ENCODE measurements around the gene LSM14B.
"Not testable (repeated sequence)": the region's sequence is repeated elsewhere in the genome, so short reads cannot be mapped to it uniquely, and the experiment has no call there.

LSM14B gene

DNA sequence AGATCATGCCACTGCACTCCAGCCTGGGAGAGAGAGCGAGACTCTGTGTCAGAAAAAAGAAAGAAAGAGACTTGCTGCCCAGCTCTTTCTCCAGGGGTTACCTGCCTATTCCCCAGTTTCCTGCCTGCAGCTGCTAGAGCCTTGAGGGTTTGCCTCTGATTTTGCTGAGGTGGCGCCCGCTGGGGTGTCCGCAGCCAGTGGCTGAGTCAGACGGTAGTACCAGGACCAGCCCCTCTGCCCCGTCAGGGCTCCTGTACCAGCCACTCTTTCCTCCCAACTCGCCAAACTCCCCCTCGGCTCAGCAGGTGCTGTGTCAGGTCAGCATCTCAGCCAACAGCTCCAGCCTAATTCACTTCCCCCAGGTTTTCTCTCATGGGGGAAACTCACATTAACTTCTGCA is 7.4 kb upstream of the LSM14B start:
- no peak for DNase-seq (ENCODE audit: insufficient read length, low spot score)
- FAIRE-seq = no peak

GRCh38 chr20:62115800-62116407 is 6.4 kb upstream of the LSM14B start:
- not testable (repeated sequence) for DNase-seq (ENCODE audit: insufficient read length, low spot score); FAIRE-seq

More for the DNA sequence above, 7.4 kb upstream of the LSM14B start:
- no peak for TF ChIP-seq CTCF (IDR thresholded peaks at IDR 0.05; ENCODE audit: insufficient read depth, missing control alignments)

DNA sequence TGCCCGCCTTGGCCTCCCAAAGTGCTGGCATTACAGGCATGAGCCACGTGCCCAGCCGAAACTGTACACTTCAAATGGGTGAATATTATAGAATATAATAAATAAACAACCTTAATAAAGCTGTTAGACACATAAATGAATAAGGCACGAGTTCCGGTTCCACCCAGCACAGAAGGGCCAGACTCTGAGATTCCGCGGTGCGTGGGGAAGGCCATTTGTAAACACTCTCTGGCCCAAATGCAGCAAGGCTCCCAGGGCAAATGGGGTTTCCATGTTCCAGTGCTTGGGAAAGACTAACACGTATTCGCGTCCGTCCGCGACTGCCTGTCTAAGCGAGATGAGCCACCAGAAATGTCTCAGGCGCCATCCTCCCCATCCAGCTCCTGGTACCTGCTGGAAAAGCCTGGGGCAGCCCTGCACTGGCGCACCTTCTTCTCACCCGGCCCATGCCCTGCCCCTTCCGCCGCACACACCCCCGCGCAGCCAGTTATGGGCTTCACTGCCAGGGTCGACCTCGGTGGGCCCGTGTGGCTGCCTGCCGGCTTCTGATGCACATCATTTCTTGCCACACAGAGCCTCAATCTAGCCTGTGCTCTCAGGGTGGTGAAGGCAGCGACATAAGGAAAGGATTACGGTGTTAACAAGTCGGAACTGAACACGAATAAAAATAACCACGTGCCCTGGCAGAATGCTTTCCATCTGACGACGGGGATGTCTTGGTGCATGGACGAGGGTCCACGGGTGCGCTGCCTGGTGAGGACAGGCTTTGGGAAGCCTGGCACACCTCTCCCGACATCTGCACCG is 5.5 kb upstream of the LSM14B start:
- DNase-seq (ENCODE audit: insufficient read length, low spot score) (no peak), FAIRE-seq (no peak)
- TF ChIP-seq CTCF (IDR thresholded peaks at IDR 0.05; ENCODE audit: insufficient read depth, missing control alignments) = no peak

DNA sequence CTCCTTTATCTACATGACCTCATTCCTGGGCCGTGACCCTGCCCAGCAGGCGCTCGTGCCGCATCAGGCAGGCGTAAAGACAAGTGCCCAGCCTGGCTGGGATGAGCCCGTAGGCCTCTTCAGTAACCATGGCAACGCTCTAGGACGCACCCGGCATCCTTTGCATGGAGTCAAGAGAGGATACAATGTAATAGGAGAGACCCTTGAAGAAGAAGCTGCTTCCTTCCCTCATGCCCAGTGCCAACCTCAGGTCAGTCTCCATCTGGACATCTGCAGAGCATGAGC is 5.0 kb upstream of the LSM14B start:
- DNase-seq (ENCODE audit: insufficient read length, low spot score) (no peak), FAIRE-seq (no peak)
- no peak for TF ChIP-seq CTCF (IDR thresholded peaks at IDR 0.05; ENCODE audit: insufficient read depth, missing control alignments)

DNA sequence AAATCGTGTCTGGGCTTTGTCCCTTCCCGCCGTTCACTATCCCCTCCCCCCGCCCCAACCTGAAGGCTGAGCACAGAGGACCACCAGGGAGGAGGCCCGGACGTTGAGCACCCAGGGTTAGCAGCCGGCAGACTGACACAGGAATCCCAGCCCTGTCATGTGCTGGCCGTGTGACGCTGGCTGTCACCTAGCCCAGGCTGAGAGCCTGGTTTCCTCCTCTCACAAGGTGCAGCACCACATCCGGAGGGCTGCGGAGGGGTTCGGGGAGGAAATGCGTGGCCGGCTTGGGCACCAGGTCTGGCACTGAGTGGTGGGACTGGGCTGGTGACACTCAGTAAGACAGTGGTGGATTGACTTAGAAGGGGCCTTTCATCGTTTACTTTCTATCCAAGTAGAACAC is 4.6 kb upstream of the LSM14B start:
- no peak for TF ChIP-seq CTCF (IDR thresholded peaks at IDR 0.05; ENCODE audit: insufficient read depth, missing control alignments)
- no peak for FAIRE-seq
- DNase-seq (ENCODE audit: insufficient read length, low spot score) = no peak

GRCh38 chr20:62118113-62119043 is 3.9 kb upstream of the LSM14B start:
- TF ChIP-seq CTCF (IDR thresholded peaks at IDR 0.05; ENCODE audit: insufficient read depth, missing control alignments) = no peak
- DNase-seq (ENCODE audit: insufficient read length, low spot score) = no peak
- FAIRE-seq = no peak

DNA sequence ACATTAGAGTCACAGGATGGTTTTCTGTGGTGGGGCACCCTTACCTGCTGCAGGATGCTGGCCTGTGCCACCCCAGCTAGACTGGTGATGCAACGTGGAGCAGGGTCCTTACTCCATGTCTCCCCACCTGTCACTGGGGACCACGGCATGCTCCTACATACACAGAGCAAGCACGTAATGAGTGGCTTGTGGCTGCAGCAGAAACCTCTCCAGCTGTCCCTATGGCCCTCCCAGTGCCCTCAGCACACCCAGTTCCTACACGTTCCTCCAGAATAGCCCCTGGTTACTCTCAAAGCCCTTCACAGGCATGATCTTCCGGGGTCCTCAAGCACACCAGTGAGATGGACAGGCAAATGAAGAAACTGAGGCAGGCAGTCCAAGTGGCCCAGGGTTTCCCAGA is 3.2 kb upstream of the LSM14B start:
- DNase-seq (ENCODE audit: insufficient read length, low spot score) (no peak), FAIRE-seq (no peak)
- TF ChIP-seq CTCF (IDR thresholded peaks at IDR 0.05; ENCODE audit: insufficient read depth, missing control alignments) = no peak
